Endodermal cell (in vitro differentiated cells): ENCODE data around the gene ATP6AP2. TPM values are rescaled to one million over a fixed set of nuclear protein-coding genes. Genes with fewer than 3 reads are reported as not detected.

ENCODE experiments used
- DNase-seq: peaks from one replicate; pipeline ENCODE4 v3.0.0-alpha.2; 2017
- H3K27ac ChIP-seq: 2 replicates; pipeline ENCODE4 v1.5.1; 2013; ENCODE audit warnings: mild to moderate bottlenecking, low read depth, low read length, moderate library complexity
- H3K27me3 ChIP-seq: 2 replicates; pipeline ENCODE4 v1.6.1; 2013; ENCODE audit warnings: mild to moderate bottlenecking, low read length, moderate library complexity; ENCODE audit not compliant: insufficient read depth, control insufficient read depth, poor library complexity, severe bottlenecking
- H3K36me3 ChIP-seq: 2 replicates; pipeline ENCODE4 v1.7.0; 2013; ENCODE audit warnings: mild to moderate bottlenecking, low read length, moderate library complexity; ENCODE audit not compliant: control insufficient read depth, insufficient read depth
- H3K4me1 ChIP-seq: one replicate; pipeline ENCODE4 v1.7.0; 2013; ENCODE audit warnings: low read length; ENCODE audit not compliant: control insufficient read depth, insufficient read depth
- H3K4me3 ChIP-seq: 2 replicates; pipeline ENCODE4 v1.5.1; 2013; ENCODE audit warnings: mild to moderate bottlenecking, low read length, moderate library complexity
- H3K9ac ChIP-seq: 2 replicates; pipeline ENCODE4 v1.6.1; 2013; ENCODE audit warnings: mild to moderate bottlenecking, low read length, moderate library complexity; ENCODE audit not compliant: poor library complexity, severe bottlenecking; ENCODE audit errors: extremely low read depth
- H3K9me3 ChIP-seq: 2 replicates; pipeline ENCODE4 v1.6.1; 2013; ENCODE audit warnings: mild to moderate bottlenecking, low read length, moderate library complexity; ENCODE audit not compliant: control insufficient read depth
- H3K27ac Mint-ChIP-seq: 2 replicates; pipeline ENCODE4 v1.8.0; 2020; ENCODE audit warnings: mixed read lengths
- H3K27me3 Mint-ChIP-seq: 2 replicates; pipeline ENCODE4 v1.8.0; 2021; ENCODE audit warnings: mild to moderate bottlenecking, mixed read lengths; ENCODE audit not compliant: insufficient read depth
- H3K36me3 Mint-ChIP-seq: 2 replicates; pipeline ENCODE4 v1.8.0; 2020; ENCODE audit warnings: low read depth, mixed read lengths
- H3K4me1 Mint-ChIP-seq: 2 replicates; pipeline ENCODE4 v1.8.0; 2020; ENCODE audit warnings: mixed read lengths
- H3K4me3 Mint-ChIP-seq: 2 replicates; pipeline ENCODE4 v1.8.0; 2020; ENCODE audit warnings: mild to moderate bottlenecking, moderate library complexity, mixed read lengths
- H3K9me3 Mint-ChIP-seq: 2 replicates; pipeline ENCODE4 v1.8.0; 2020; ENCODE audit warnings: mild to moderate bottlenecking, mixed read lengths
- WGBS, 2 experiments: methylation state at CpG; one replicate each; pipeline versions ENCODE4 v1.1.5 to v1.1.7; 2013; ENCODE audit warnings: missing lambda C conversion rate in 2 of 2, mixed read lengths in 1 of 2; ENCODE audit not compliant: insufficient coverage in 1 of 2, insufficient read length in 1 of 2; 5-methylcytosine and 5-hydroxymethylcytosine counted together
- total RNA-seq, 2 donors: library from RNA; stranded (reverse); fragmentation: NEBNext Ultra II Directional in 1 of 2; extraction: Animal tissue kit (Norgen Biotek cat#: 25700) in 1 of 2; gene quantifications; 2 replicates in 1 of 2; 3 replicates in 1 of 2; pipeline ENCODE4 v1.2.1, GENCODE V29; 2021
- TF ChIP-seq, protein P1 (sequence below): fragments of 200-600 bp; sonication (generic); conservative IDR thresholded peaks from 2 replicates; pipeline ENCODE4 v1.5.0; 2021; ENCODE audit warnings: antibody characterized with exemption, mild to moderate bottlenecking

Gene ATP6AP2
- total RNA-seq, 2 donors from 2014 or later, result 67.0 to 82.2 TPM

DNA sequence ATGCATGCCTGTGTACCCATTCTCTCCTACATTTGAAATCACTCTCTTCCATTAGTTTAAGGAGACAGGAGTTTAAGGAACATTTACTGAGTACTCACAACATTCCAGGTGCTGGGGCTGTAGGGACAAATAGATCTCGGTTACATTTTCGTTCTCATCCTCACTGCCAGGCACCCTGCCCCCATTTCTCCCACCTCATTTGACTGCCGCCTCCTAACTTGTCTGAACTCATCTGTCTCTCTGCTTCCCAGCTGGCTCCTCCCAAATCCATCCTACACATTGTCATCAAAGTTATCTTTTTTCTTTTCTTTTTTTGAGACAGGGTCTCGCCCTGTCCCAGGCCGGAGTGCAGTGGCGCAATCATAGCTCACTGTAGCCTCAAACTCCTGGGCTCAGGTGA lies 22.7 kb downstream of the ATP6AP2 start:
- H3K36me3 ChIP-seq, result peaks cover 30% of the 10 kb centered on the region
- H3K4me3 Mint-ChIP-seq, result no peak overlapping the region
- H3K4me3 ChIP-seq, result no peak overlapping the region
- no peak for DNase-seq
- H3K4me1 ChIP-seq, result no peaks in the 10 kb centered on the region
- H3K9me3 ChIP-seq, result no peaks in the 10 kb centered on the region
- H3K9me3 Mint-ChIP-seq, result peaks cover 9% of the 10 kb centered on the region
- H3K27me3 ChIP-seq, result no peaks in the 10 kb centered on the region
- no peak overlapping the region for H3K9ac ChIP-seq
- 75 to 98% methylated on average over 5 to 6 of the region's 6 CpGs for WGBS, 2 experiments
- H3K4me1 Mint-ChIP-seq, result no peaks in the 10 kb centered on the region
- TF ChIP-seq, protein P1, sequence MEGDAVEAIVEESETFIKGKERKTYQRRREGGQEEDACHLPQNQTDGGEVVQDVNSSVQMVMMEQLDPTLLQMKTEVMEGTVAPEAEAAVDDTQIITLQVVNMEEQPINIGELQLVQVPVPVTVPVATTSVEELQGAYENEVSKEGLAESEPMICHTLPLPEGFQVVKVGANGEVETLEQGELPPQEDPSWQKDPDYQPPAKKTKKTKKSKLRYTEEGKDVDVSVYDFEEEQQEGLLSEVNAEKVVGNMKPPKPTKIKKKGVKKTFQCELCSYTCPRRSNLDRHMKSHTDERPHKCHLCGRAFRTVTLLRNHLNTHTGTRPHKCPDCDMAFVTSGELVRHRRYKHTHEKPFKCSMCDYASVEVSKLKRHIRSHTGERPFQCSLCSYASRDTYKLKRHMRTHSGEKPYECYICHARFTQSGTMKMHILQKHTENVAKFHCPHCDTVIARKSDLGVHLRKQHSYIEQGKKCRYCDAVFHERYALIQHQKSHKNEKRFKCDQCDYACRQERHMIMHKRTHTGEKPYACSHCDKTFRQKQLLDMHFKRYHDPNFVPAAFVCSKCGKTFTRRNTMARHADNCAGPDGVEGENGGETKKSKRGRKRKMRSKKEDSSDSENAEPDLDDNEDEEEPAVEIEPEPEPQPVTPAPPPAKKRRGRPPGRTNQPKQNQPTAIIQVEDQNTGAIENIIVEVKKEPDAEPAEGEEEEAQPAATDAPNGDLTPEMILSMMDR, result no peak
- no peak overlapping the region for H3K27ac Mint-ChIP-seq
- H3K27me3 Mint-ChIP-seq, result no peaks in the 10 kb centered on the region
- H3K36me3 Mint-ChIP-seq, result peaks cover 27% of the 10 kb centered on the region
- H3K27ac ChIP-seq, result no peak overlapping the region

DNA sequence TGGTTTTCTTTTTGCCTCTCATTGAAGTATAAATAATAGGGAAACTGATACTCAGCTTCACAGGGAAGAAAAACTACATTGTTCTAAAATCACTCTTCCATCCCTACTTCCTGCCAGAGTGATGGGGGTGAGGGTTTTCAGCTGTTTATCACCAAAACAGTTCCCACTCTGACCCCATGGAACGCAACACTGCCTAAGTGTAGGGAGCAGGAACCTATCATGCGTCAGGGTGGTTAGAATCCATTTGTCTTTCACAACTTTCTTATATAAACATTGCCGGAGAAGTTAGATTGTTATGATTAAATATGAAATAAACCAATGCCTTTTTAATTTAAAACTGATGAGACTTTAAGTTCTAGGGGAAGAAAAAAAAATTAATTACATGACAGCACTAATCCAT lies 26.6 kb downstream of the ATP6AP2 start:
- peaks cover 11% of the 10 kb centered on the region for H3K36me3 Mint-ChIP-seq
- TF ChIP-seq, protein P1, result no peak
- Histone ChIP-seq H3K4me3 (no peak overlapping the region), H3K27me3 (no peaks in the 10 kb centered on the region), H3K36me3 (peaks cover 6% of the 10 kb centered on the region), H3K4me1 (no peaks in the 10 kb centered on the region), H3K9me3 (no peaks in the 10 kb centered on the region), H3K9ac (no peak overlapping the region), H3K27ac (no peak overlapping the region)
- no peaks in the 10 kb centered on the region for H3K4me1 Mint-ChIP-seq
- no peaks in the 10 kb centered on the region for H3K27me3 Mint-ChIP-seq
- H3K4me3 Mint-ChIP-seq, result no peak overlapping the region
- peaks cover 4% of the 10 kb centered on the region for H3K9me3 Mint-ChIP-seq
- WGBS, 2 experiments, result 83 to 100% methylated on average over 1 to 2 of the region's 3 CpGs
- no peak for DNase-seq
- no peak overlapping the region for H3K27ac Mint-ChIP-seq

DNA sequence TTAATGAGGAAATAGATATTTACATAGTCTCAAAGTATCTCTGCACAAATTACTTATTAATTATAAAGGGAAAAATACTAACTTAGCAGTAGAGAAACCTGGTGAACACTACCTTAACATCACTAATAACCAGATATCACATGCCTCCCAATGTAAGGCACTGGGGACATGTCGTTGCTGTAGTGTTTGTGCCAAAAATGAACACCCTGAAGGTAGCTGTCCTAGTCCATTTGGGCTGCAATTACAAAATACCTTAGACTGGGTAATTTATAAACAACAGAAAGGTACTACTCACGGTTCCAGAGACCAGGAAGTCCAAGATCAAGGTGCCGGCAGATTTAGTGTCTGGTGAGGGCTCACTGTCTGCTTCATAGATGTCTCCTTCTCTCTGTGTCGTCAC lies 31.7 kb downstream of the ATP6AP2 start:
- Histone ChIP-seq H3K27me3 (no peaks in the 10 kb centered on the region), H3K9ac (no peak overlapping the region), H3K9me3 (no peaks in the 10 kb centered on the region), H3K4me3 (no peak overlapping the region), H3K27ac (no peak overlapping the region), H3K36me3 (no peaks in the 10 kb centered on the region), H3K4me1 (no peaks in the 10 kb centered on the region)
- Mint-ChIP-seq H3K27ac (no peak overlapping the region), H3K9me3 (peaks cover 14% of the 10 kb centered on the region), H3K4me3 (no peak overlapping the region), H3K36me3 (no peaks in the 10 kb centered on the region), H3K4me1 (no peaks in the 10 kb centered on the region), H3K27me3 (no peaks in the 10 kb centered on the region)
- 91 to 100% methylated on average over 1 to 4 of the region's 4 CpGs for WGBS, 2 experiments
- TF ChIP-seq, protein P1, result no peak
- DNase-seq, result no peak
